Liver (tissue), 9 donors: ENCODE measurements around the gene CD46. TPM values are rescaled to one million over a fixed set of nuclear protein-coding genes. Genes with fewer than 3 reads are reported as not detected.

ENCODE experiments used
- DNase-seq: peaks from one replicate; pipeline ENCODE4 v3.0.0-alpha.2; 2017; ENCODE audit warnings: low spot score
- H3K27ac ChIP-seq, 2 donors: one replicate each; pipeline ENCODE4 v1.7.0; 2013; ENCODE audit warnings: inconsistent platforms in 2 of 2, low read length in 2 of 2, control low read depth in 1 of 2, low read depth in 1 of 2, mild to moderate bottlenecking in 1 of 2
- H3K27me3 ChIP-seq, 4 donors: one replicate each; pipeline versions ENCODE4 v1.6.1 to v1.7.0; 2013; ENCODE audit warnings: low read length in 3 of 4, inconsistent platforms in 1 of 4, mild to moderate bottlenecking in 1 of 4, moderate library complexity in 1 of 4; ENCODE audit not compliant: control insufficient read depth in 4 of 4, insufficient read depth in 4 of 4
- H3K36me3 ChIP-seq, 4 donors: one replicate each; pipeline versions ENCODE4 v1.6.1 to v1.7.0; 2013; ENCODE audit warnings: low read length in 3 of 4, mild to moderate bottlenecking in 3 of 4, low read depth in 1 of 4, moderate library complexity in 1 of 4; ENCODE audit not compliant: control insufficient read depth in 4 of 4, insufficient read depth in 3 of 4
- H3K4me1 ChIP-seq, 4 donors: one replicate each; pipeline versions ENCODE4 v1.6.1 to v1.7.0; 2013; ENCODE audit warnings: low read length in 3 of 4, mild to moderate bottlenecking in 3 of 4, moderate library complexity in 1 of 4; ENCODE audit not compliant: control insufficient read depth in 4 of 4, insufficient read depth in 4 of 4
- H3K4me3 ChIP-seq, 3 donors: one replicate each; pipeline versions ENCODE4 v1.6.1 to v1.7.0; 2013; ENCODE audit warnings: low read length in 3 of 3, control low read depth in 1 of 3, low read depth in 1 of 3, mild to moderate bottlenecking in 1 of 3
- H3K9ac ChIP-seq, 2 donors: one replicate each; pipeline ENCODE4 v1.7.0; 2013; ENCODE audit warnings: low read length in 2 of 2, mild to moderate bottlenecking in 2 of 2, moderate library complexity in 2 of 2, control low read depth in 1 of 2, low read depth in 1 of 2
- H3K9me3 ChIP-seq, 4 donors: one replicate each; pipeline versions ENCODE4 v1.6.1 to v1.7.0; 2013; ENCODE audit warnings: low read length in 3 of 4; ENCODE audit not compliant: control insufficient read depth in 4 of 4
- CTCF ChIP-seq: fragments of 150-350 bp; IDR thresholded peaks from 2 replicates; pipeline ENCODE4 v1.5.1; 2017; ENCODE audit warnings: improper control_type of control experiment, low read depth, low read length; ENCODE audit not compliant: missing input control
- EGR1 ChIP-seq, 2 donors: IDR thresholded peaks; 2 replicates each; pipeline ENCODE4 v1.6.1; 2016 to 2018; ENCODE audit warnings: antibody characterized with exemption in 2 of 2, low read depth in 2 of 2
- FOXA2 ChIP-seq: IDR thresholded peaks from 2 replicates; pipeline ENCODE4 v1.6.1; 2016; ENCODE audit warnings: antibody characterized with exemption
- GABPA ChIP-seq, 2 donors: IDR thresholded peaks in 1 of 2; conservative IDR thresholded peaks in 1 of 2; 2 replicates each; pipeline ENCODE4 v1.6.1; 2016; ENCODE audit warnings: antibody characterized with exemption in 2 of 2, mild to moderate bottlenecking in 1 of 2, moderate library complexity in 1 of 2
- HNF4A ChIP-seq, 2 donors: conservative IDR thresholded peaks; 2 replicates each; pipeline ENCODE4 v1.6.1; 2016; ENCODE audit warnings: antibody characterized with exemption in 2 of 2, mild to moderate bottlenecking in 2 of 2
- HNF4G ChIP-seq: IDR thresholded peaks from 2 replicates; pipeline ENCODE4 v1.6.1; 2016; ENCODE audit warnings: antibody characterized with exemption
- JUND ChIP-seq, 2 donors: IDR thresholded peaks; 2 replicates each; pipeline ENCODE4 v1.6.1; 2016; ENCODE audit warnings: antibody characterized with exemption in 2 of 2
- NR2F2 ChIP-seq: IDR thresholded peaks from 2 replicates; pipeline ENCODE4 v1.6.1; 2016; ENCODE audit warnings: antibody characterized with exemption
- RAD21 ChIP-seq, 2 donors: IDR thresholded peaks; 2 replicates each; pipeline ENCODE4 v1.6.1; 2016; ENCODE audit warnings: antibody characterized with exemption in 2 of 2, mild to moderate bottlenecking in 2 of 2
- REST ChIP-seq: IDR thresholded peaks from 2 replicates; pipeline ENCODE4 v1.6.1; 2016; ENCODE audit warnings: antibody characterized with exemption, mild to moderate bottlenecking
- RXRA ChIP-seq, 2 donors: IDR thresholded peaks; 2 replicates each; pipeline ENCODE4 v1.6.1; 2017 to 2018; ENCODE audit warnings: antibody characterized with exemption in 2 of 2, mild to moderate bottlenecking in 1 of 2
- TAF1 ChIP-seq: conservative IDR thresholded peaks from 2 replicates; pipeline ENCODE4 v1.6.1; 2016; ENCODE audit warnings: antibody characterized with exemption, mild to moderate bottlenecking
- YY1 ChIP-seq: IDR thresholded peaks from 2 replicates; pipeline ENCODE4 v1.6.1; 2016; ENCODE audit warnings: antibody characterized with exemption, mild to moderate bottlenecking
- WGBS: extraction: QIAGEN DNeasy Blood & Tissue Kit; methylation state at CpG from one replicate; pipeline ENCODE4 v1.1.7; 2013; 5-methylcytosine and 5-hydroxymethylcytosine counted together
- polyA plus RNA-seq, 2 donors: library from polyadenylated mRNA; stranded (reverse) in 1 of 2; unstranded in 1 of 2; fragments of 200-250 nt in 1 of 2; fragments of >200 nt in 1 of 2; fragmentation: Nextera tagmentation in 1 of 2; extraction: Ambion mirVana in 1 of 2; gene quantifications; one replicate each; pipeline versions ENCODE4 v1.2.1 to v1.2.3, GENCODE V29; 2013 to 2015
- total RNA-seq, 2 donors: library from RNA; depleted of rRNA; stranded (reverse); fragments of >200 nt; gene quantifications; one replicate each; pipeline ENCODE4 v1.2.3, GENCODE V29; 2014
- TF ChIP-seq, protein P1 (sequence below): IDR thresholded peaks from 2 replicates; pipeline ENCODE4 v1.6.1; 2016; ENCODE audit warnings: antibody characterized with exemption
- donor health status: healthy.
- donor health status: healthy.
- donor health status: healthy.
- donor health status: healthy.
- donor health status: healthy.

The CD46 gene
- total and polyA plus RNA-seq, 4 donors, result 71.3 to 177 (median 121) TPM

- peak overlapping the region in 2 of 3 donors; percentile 66 to 74 for H3K4me3 ChIP-seq
- peak overlapping the region; percentile 29 to 99 for H3K27ac ChIP-seq
- DNase-seq, result no peak
- H3K9ac ChIP-seq, result peak overlapping the region in 1 of 2 donors; percentile 67
- peaks cover 12 to 32% (median 22%) of the 10 kb centered on the region in 4 donors for H3K36me3 ChIP-seq
- peaks cover 30 to 69% (median 51%) of the 10 kb centered on the region in 4 donors for H3K4me1 ChIP-seq
- TF ChIP-seq HNF4A (conservative IDR thresholded peaks at IDR 0.05), result no peak
- TF ChIP-seq, protein P1, sequence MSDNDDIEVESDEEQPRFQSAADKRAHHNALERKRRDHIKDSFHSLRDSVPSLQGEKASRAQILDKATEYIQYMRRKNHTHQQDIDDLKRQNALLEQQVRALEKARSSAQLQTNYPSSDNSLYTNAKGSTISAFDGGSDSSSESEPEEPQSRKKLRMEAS, result no peak
- TF ChIP-seq RAD21 (IDR thresholded peaks at IDR 0.05), result no peak
- no peak for TF ChIP-seq REST
- no peak for TF ChIP-seq YY1
- TF ChIP-seq CTCF, result no peak
- no peak for TF ChIP-seq GABPA (IDR thresholded peaks at IDR 0.05 in 1 of 2, conservative IDR thresholded peaks at IDR 0.05 in 1 of 2)
- TF ChIP-seq NR2F2, result no peak
- no peak for TF ChIP-seq FOXA2
- TF ChIP-seq JUND (IDR thresholded peaks at IDR 0.05), result no peak
- TF ChIP-seq HNF4G, result no peak
- no peak for TF ChIP-seq RXRA (IDR thresholded peaks at IDR 0.05)
- WGBS, result 94% methylated on average over 17 of the region's 17 CpGs
- H3K27me3 ChIP-seq, result no peaks in the 10 kb centered on the region
- no peaks in the 10 kb centered on the region for H3K9me3 ChIP-seq
Observed at GRCh38 chr1:207821464-207822045, 69.7 kb downstream of the CD46 start.

- H3K27me3 ChIP-seq, result no peaks in the 10 kb centered on the region
- H3K4me3 ChIP-seq, result peak overlapping the region; percentile 66 to 74 (median 68)
- H3K9me3 ChIP-seq, result no peaks in the 10 kb centered on the region
- H3K36me3 ChIP-seq, result peaks cover 7 to 26% (median 16%) of the 10 kb centered on the region in 4 donors
- WGBS, result 74% methylated on average over 8 of the region's 8 CpGs
- DNase-seq, result no peak
- peaks cover 27 to 67% (median 48%) of the 10 kb centered on the region in 4 donors for H3K4me1 ChIP-seq
- peak overlapping the region; percentile 61 to 67 for H3K9ac ChIP-seq
- TF ChIP-seq CTCF (no peak), REST (no peak), JUND (IDR thresholded peaks at IDR 0.05) (no peak), RAD21 (IDR thresholded peaks at IDR 0.05) (no peak), TAF1 (no peak), NR2F2 (no peak), EGR1 (IDR thresholded peaks at IDR 0.05; ENCODE audit: low read depth in 2 of 2) (no peak), HNF4G (no peak), RXRA (IDR thresholded peaks at IDR 0.05) (no peak)
- H3K27ac ChIP-seq, result peak overlapping the region; percentile 95 to 99
Observed at GRCh38 chr1:207822124-207822601, 70.3 kb downstream of the CD46 start.
